ENCODE results near the gene CALM1.

Gene CALM1

GRCh38 chr14:90399541-90400444 is 3.0 kb downstream of the CALM1 start:
- DNase-seq (ENCODE audit: extremely low read depth, low read depth), result peak; percentile 79
- TF ChIP-seq CTCF (IDR thresholded peaks at IDR 0.05; ENCODE audit: low read depth, low read length, missing control alignments), result peak; percentile 100
- peak overlapping the region; percentile 84 for H3K4me3 ChIP-seq (replicated peaks; ENCODE audit: low read depth, low read length)

DNA sequence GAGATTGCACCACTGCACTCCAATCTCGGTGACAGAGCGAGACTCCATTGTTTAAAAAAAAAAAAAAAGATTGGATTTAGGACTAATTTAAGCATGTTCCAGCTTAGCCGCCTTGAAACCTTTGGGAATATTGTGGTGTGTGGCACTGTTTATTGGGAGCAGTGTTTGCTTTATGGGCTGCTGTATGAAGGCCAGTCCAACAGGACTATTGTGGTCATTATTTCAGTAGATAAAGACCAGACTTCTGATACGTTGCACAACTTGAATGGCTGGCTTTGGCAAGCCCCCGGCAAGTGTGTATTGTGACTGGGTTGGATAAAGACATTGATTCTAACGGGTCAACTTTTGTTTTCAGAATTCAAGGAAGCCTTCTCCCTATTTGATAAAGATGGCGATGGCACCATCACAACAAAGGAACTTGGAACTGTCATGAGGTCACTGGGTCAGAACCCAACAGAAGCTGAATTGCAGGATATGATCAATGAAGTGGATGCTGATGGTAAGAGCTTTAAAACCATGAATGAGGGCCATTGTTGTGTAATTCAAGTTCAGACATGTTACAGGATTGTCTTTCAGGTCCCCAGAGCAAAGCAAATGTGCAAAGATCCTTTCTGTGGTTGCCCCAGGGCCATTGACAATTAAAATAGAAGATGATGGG is 4.2 kb downstream of the CALM1 start:
- no peak for TF ChIP-seq CTCF (IDR thresholded peaks at IDR 0.05; ENCODE audit: low read depth, low read length, missing control alignments)
- H3K4me3 ChIP-seq (replicated peaks; ENCODE audit: low read depth, low read length), result no peak overlapping the region
- DNase-seq (ENCODE audit: extremely low read depth, low read depth), result no peak

GRCh38 chr14:90402016-90402415 is 5.2 kb downstream of the CALM1 start:
- no peak for DNase-seq (ENCODE audit: extremely low read depth, low read depth)

DNA sequence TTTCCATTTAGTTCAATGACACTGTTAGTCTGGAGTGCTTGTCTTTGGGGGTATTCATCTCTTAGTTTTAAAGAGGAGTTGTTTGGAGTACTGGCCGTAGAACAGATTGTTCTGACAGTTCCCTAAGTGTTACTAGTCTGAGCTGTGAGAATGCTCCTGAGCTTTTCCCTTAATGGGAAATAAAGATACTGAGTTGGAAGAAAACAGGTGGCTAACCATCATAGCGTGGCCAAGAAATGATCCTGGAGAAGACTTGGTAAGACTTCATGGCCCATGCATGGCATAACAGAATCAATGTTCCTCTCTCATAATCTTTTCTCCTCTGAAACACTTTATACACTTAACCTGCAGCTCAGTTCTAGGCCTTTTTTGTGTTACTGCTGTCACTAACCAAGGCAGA is 6.2 kb downstream of the CALM1 start:
- H3K4me3 ChIP-seq (replicated peaks; ENCODE audit: low read depth, low read length), result no peak overlapping the region
- TF ChIP-seq CTCF (IDR thresholded peaks at IDR 0.05; ENCODE audit: low read depth, low read length, missing control alignments), result no peak
- DNase-seq (ENCODE audit: extremely low read depth, low read depth), result no peak

More at GRCh38 chr14:90402016-90402415, 5.2 kb downstream of the CALM1 start:
- no peak overlapping the region for H3K4me3 ChIP-seq (replicated peaks; ENCODE audit: low read depth, low read length)
- no peak for TF ChIP-seq CTCF (IDR thresholded peaks at IDR 0.05; ENCODE audit: low read depth, low read length, missing control alignments)

DNA sequence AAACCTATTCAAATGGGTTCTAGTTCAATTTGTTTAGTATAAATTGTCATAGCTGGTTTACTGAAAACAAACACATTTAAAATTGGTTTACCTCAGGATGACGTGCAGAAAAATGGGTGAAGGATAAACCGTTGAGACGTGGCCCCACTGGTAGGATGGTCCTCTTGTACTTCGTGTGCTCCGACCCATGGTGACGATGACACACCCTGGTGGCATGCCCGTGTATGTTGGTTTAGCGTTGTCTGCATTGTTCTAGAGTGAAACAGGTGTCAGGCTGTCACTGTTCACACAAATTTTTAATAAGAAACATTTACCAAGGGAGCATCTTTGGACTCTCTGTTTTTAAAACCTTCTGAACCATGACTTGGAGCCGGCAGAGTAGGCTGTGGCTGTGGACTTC is 8.3 kb downstream of the CALM1 start:
- no peak for DNase-seq (ENCODE audit: extremely low read depth, low read depth)
- H3K4me3 ChIP-seq (replicated peaks; ENCODE audit: low read depth, low read length), result no peak overlapping the region
- no peak for TF ChIP-seq CTCF (IDR thresholded peaks at IDR 0.05; ENCODE audit: low read depth, low read length, missing control alignments)

GRCh38 chr14:90405755-90406154 is 8.9 kb downstream of the CALM1 start:
- DNase-seq (ENCODE audit: extremely low read depth, low read depth), result no peak
- no peak for TF ChIP-seq CTCF (IDR thresholded peaks at IDR 0.05; ENCODE audit: low read depth, low read length, missing control alignments)
- H3K4me3 ChIP-seq (replicated peaks; ENCODE audit: low read depth, low read length), result no peak overlapping the region

Measured in HFF-Myc (cell line).